Measurements from ENCODE around the gene KLF9.

KLF9 gene

GRCh38 chr9:70352356-70352755 is 62.1 kb downstream of the KLF9 start:
- no peak for DNase-seq

GRCh38 chr9:70347046-70347445 is 67.4 kb downstream of the KLF9 start:
- DNase-seq: no peak

DNA sequence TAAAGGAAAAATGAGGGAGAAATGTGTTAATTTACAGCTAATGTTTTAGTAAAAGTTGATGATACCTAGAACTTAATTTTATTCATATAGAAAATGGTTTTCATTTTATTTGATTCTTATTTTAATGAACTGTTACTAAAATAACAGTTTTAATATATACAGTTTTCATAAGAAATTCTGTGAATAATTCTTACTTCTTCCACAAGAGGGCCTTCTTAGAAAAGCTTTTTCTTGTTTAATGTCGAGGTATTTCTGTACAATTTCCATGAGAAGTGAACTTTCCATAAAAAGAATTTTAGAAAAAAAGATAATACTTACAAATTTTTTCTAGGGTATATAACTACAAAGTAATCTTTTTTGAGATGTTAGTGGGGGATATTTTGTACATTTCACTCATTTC is 73.9 kb downstream of the KLF9 start:
- peak; percentile 39 to 65 for DNase-seq

Data from inflammatory macrophage treated with lipopolysaccharide for 1 hour (primary cell).